KOPT-K1 (cell line): Measurements from ENCODE around the gene ZBED3.

Experiments
- H3K27ac ChIP-seq: fragments of 200-600 bp; sonication (generic); 2 replicates; pipeline ENCODE4 v1.5.1; 2016; ENCODE audit warnings: antibody characterized with exemption, mild to moderate bottlenecking, low read depth, low read length; ENCODE audit not compliant: poor library complexity, severe bottlenecking
- H3K36me3 ChIP-seq: fragments of 200-600 bp; sonication (generic); 2 replicates; pipeline ENCODE4 v1.5.1; 2017; ENCODE audit warnings: antibody characterized with exemption, mild to moderate bottlenecking, low read length, moderate library complexity; ENCODE audit not compliant: insufficient read depth
- H3K9me3 ChIP-seq: fragments of 200-600 bp; sonication (generic); 2 replicates; pipeline ENCODE4 v1.5.1; 2017; ENCODE audit warnings: antibody characterized with exemption, low read length, mild to moderate bottlenecking; ENCODE audit not compliant: insufficient read depth, poor library complexity, severe bottlenecking

ZBED3 gene

GRCh38 chr5:77046416-77047073 is 40.5 kb downstream of the ZBED3 start:
- peaks cover 73% of the 10 kb centered on the region for H3K36me3 ChIP-seq
- no peaks in the 10 kb centered on the region for H3K9me3 ChIP-seq
- no peak overlapping the region for H3K27ac ChIP-seq

GRCh38 chr5:77035950-77036349 is 51.1 kb downstream of the ZBED3 start:
- Histone ChIP-seq H3K36me3 (peaks cover 66% of the 10 kb centered on the region), H3K9me3 (no peaks in the 10 kb centered on the region), H3K27ac (no peak overlapping the region)

- H3K27ac ChIP-seq: no peak overlapping the region
- H3K9me3 ChIP-seq: peaks cover 16% of the 10 kb centered on the region
- peaks cover 39% of the 10 kb centered on the region for H3K36me3 ChIP-seq
Measured at GRCh38 chr5:77033338-77033737, 53.7 kb downstream of the ZBED3 start.

GRCh38 chr5:77032635-77033034 is 54.5 kb downstream of the ZBED3 start:
- Histone ChIP-seq H3K9me3 (peaks cover 19% of the 10 kb centered on the region), H3K36me3 (peaks cover 32% of the 10 kb centered on the region), H3K27ac (no peak overlapping the region)

GRCh38 chr5:77031891-77032290 is 55.2 kb downstream of the ZBED3 start:
- H3K36me3 ChIP-seq: peaks cover 25% of the 10 kb centered on the region
- no peak overlapping the region for H3K27ac ChIP-seq
- peaks cover 19% of the 10 kb centered on the region for H3K9me3 ChIP-seq

GRCh38 chr5:77030097-77031071 is 56.7 kb downstream of the ZBED3 start, which contains the start of gene AGGF1:
TSS of gene AGGF1 (plus strand) at chr5:77030404. CDS start at chr5:77030767, 363 bp downstream.
- peak within 1 kb of the TSS; percentile 89 for H3K27ac ChIP-seq
- H3K36me3 ChIP-seq: peaks cover 10% of the 10 kb centered on the region
- H3K9me3 ChIP-seq: peaks cover 19% of the 10 kb centered on the region

- peak overlapping the region; percentile 89 for H3K27ac ChIP-seq
- peaks cover 19% of the 10 kb centered on the region for H3K9me3 ChIP-seq
- H3K36me3 ChIP-seq: peaks cover under 1% of the 10 kb centered on the region
Measured at GRCh38 chr5:77029376-77029885, 57.7 kb downstream of the ZBED3 start.

- Histone ChIP-seq H3K36me3 (no peaks in the 10 kb centered on the region; the same call in 1 of the 2 replicates), H3K27ac (no peak overlapping the region), H3K9me3 (peaks cover 19% of the 10 kb centered on the region)
Measured at GRCh38 chr5:77028631-77029375, 58.3 kb downstream of the ZBED3 start.

GRCh38 chr5:77024490-77024889 is 62.6 kb downstream of the ZBED3 start:
- Histone ChIP-seq H3K36me3 (no peaks in the 10 kb centered on the region), H3K9me3 (peaks cover 22% of the 10 kb centered on the region), H3K27ac (no peak overlapping the region)

- Histone ChIP-seq H3K36me3 (no peaks in the 10 kb centered on the region), H3K27ac (no peak overlapping the region), H3K9me3 (peaks cover 7% of the 10 kb centered on the region)
Measured at GRCh38 chr5:77022511-77023417, 64.3 kb downstream of the ZBED3 start.
